ENCODE measurements around the gene KCND3.
"Not testable (repeated sequence)": the region's sequence is repeated elsewhere in the genome, so short reads cannot be mapped to it uniquely, and the experiment has no call there.

KCND3 gene

DNA sequence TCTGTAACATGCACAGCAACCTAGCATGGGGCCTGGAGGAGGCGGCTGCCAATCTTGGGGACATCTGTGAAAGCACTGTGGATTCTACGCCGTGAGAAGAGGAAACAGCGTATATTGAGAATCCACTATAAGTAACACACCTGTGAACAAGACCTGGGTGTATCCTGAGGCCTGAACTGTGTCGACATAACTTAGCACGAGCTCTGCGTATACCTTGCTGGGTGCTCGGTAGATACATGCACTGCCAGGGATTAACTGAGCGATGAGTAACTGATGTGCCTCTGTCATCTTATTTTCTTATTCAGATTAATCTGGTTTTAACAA, 175.2 kb downstream of the KCND3 start:
- DNase-seq (ENCODE audit: low read depth): no peak

DNA sequence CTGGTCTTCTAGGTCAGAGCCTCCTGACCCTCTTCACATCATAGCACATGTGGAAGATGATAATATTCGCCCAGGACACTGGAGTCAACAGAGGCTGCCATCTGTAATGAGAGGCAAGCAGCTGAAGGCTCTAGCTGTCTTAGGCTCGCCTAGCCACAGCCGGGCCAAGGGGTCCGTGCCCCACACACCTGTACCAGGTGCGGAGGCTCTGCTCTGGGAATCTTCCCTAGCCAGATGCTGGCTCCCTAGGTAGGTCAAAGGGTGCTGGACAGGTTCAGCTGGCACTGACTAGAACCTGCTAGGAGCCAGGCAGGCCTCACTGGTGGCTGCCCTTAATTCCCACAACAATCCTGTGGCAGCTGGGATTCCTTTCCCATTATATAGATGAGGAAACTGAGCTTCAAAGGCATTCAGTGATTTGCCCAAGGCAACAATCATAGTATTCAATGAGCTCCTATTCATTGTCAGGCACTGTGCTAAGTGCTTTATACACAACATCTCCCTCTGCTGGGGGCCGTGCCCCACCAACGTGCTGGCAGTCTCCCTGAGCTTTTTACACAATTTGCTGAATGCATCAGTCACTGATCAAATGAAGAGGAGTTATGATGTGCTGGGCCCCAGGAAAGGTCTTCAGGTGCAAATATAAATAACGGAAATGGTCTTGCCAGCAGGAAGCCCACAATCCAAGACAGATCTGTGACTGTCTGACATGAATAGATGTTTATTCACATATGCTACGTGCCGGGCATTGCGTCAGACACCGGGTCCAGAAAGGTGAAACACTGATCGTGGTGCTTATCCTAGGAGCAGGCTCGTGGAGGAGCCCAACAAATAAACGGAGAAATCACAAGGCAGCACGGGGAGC, 175.8 kb downstream of the KCND3 start:
- DNase-seq (ENCODE audit: low read depth): no peak

DNA sequence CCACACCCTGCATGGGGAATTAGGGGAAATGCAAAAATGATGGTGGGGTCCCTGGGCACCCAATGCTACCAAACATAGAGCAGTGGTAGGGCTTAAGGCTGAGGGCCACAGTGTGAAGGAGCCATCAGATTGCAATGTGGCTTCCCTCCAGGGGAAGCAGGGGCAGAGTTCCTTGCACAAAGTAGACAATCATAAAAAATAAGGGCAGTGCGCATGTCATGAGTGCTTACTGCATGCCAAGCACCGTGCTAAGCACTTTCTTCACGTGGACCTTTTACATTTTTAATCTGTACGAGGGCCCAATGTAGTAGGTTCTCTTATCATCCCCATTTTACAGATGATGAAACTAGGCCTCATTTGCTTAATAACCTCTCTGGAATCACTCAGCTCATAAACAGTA, 177.2 kb downstream of the KCND3 start:
- DNase-seq (ENCODE audit: low read depth): no peak

DNA sequence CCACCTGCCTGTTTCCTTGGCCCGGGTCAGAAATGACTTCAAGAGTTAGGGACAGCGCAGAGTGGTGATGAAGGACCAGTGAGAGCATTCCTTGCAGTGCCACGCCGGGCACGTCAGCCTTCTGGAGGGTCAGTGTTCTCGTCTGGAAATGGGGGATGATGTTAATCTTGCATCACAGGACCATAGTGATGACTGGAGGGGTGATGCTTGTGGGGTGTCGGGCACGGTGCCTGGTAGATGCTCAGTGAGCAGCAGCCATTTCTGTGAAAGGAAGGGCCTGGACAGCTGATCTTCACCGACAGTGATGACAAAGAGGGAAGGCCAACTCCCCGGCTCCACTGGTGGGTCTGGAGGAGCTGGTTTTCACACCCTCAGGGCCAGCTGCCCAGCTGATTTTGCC, 177.6 kb downstream of the KCND3 start:
- DNase-seq (ENCODE audit: low read depth): no peak

DNA sequence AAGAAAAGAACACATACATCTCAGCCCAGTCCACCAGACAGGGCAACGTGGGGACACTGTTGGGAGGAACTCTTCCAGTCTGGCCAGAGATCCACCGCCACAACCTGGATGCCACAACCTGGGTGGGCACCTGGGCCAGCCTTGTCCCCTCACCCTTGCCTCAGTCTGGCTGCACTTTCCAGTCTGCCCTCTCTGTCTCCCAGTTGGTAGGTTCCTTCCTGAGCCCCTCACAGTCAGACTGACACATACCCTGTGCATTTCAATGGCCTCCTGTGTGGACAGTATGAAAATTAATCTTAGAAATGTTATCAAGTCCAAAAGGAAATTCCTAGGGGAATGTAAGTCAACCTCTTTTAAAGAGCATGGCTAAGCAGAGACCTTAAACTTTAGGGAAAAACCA, 184.2 kb downstream of the KCND3 start:
- no peak for DNase-seq (ENCODE audit: low read depth)

DNA sequence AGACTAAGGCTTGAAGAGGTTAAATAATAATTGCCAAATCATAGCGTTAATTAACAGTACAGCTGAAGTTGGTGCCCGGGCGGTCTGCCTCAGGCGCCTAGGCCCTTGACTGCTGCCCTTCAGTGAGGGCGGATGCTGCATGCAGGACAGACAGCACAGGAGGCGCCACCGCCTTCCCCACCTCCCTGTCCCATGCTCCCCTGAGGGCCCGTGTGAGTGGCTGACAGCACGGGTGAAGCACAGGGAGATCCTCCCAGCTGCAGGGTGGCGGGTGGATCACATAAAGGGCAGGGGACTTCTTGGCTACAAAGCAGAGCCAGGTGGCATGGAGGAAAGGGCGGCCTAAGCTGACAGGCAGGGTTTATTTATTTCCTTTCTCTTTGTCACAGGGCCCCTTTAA, 184.7 kb downstream of the KCND3 start:
- no peak for DNase-seq (ENCODE audit: low read depth)

DNA sequence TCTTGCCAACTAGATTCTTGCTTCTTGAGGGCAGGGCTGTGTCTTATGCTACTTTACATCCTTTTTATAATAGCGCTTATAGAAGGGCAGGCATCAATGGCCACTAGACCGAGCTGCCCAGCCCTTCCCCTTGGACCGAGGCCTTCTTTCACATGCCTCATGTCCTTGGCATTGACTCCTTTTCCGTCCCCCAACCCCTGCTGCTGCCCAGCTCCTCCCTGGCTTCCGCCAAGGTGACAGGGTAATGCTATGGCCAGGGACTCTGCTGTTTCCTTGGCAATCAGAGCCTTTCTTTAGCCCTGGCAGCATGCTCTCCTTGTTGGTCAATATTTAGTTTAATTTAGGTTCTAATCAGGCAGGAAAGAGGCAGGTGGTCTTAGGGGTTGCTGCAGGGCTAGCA, 185.5 kb downstream of the KCND3 start:
- no peak for DNase-seq (ENCODE audit: low read depth)

DNA sequence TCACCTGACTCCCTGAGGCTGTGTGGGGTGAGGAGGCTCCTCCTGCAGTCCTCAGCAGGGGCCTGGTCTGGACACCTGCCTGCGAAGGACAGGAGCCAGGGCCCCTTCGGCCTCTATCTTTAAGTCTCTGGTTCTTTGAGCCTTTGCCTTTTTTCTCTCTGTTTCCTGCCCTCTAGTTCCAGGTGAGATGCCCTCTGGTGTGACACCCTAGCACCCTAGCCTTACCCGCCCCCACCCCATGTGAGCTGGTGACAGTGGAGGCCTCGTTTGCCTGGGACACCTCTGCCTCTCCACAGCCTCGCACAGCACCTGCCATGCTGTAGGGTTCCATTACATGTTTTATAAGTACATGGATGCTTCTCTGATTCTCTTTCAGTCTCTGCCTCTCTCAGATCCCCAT, 186.5 kb downstream of the KCND3 start:
- no peak for DNase-seq (ENCODE audit: low read depth)

DNA sequence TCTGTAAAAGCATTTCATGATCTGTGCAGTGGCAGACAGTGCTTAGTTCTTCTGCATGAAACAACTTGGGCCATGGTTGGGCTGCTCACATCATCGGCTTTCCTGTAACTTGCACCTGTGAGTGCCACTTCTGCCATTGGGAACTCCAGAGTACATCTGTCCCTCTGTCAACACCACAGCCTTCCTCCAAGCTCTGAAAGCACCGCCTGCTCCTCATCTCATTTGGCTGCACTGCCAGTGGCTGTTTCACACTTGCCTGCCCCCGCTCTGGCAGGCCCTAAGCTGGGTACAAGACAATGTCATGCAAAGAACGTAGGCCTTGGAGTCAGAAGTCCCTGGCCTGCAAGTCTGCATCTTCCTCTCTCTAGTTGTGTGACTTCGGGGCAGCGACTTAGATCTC, 187.4 kb downstream of the KCND3 start:
- DNase-seq (ENCODE audit: low read depth): no peak

DNA sequence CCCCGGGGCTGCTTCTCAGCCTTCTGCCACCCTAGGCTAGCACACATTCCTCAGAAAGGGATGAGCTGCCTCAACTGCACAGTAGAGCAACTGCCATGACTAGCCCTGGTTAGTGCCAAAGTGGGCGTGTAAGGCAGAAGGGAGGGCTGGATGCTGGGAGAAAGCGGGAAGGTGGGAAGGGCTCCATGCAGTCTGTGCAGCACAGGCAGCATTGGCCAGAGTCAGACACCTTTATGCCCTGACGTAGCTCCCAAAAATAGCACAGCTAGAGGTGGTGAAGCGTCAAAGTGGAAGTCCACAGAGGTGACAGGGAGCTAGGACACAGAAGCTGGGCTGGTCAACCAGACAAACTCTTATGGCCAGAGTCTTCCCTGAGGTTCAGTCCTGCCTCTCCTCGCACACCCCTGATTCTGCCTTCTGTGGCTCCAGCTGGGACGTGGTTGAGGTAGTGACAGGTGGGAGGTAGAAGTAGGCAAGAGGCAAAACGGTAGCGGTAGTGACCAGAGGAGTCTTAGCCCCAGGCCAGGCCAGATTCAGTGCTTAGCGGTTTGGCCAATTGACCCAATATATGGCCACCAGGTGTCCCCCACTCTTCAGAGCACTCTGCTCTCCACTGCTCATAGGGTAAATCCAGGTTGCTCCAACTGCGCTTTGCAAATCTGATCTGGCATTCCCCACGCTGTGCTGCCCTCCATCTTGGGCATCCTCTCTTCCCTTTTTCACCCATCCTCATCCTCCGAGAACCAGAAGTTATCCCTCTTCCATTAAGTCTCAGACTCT, 188.2 kb downstream of the KCND3 start:
- DNase-seq (ENCODE audit: low read depth): no peak

DNA sequence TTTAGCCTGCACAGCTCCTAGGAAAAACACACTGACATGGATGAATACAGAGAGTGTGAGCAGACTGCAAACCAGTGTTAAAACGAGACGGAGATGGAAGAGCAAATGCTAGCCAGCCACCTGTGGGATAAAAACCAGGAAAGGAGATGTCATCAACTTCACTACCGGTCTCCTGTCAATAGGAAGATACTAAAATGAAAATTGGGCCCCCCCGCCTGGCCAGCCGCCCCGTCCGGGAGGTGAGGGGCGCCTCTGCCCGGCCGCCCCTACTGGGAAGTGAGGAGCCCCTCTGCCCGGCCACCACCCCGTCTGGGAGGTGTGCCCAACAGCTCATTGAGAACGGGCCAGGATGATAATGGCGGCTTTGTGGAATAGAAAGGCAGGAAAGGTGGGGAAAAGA, 189.7 kb downstream of the KCND3 start:
- not testable (repeated sequence) for DNase-seq (ENCODE audit: low read depth)

DNA sequence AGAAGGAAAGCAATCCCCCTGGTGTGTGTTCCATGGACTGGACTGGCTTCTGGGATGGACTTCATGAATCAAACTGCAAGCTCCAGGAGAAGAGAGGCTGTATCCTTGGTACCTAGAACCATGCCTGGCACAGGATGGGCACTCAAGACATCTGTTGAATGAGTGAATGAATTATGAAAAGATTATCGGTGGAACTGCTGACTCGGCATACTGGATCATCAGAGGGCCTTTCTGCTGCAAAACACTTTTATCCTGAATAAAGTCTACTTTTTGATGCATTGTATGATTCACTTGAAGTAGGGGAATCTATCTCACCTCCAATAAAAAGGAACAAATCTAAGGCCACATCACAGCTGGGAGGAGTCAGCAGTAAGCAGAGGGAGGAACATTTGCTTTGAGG, 190.9 kb downstream of the KCND3 start:
- DNase-seq (ENCODE audit: low read depth): no peak

DNA sequence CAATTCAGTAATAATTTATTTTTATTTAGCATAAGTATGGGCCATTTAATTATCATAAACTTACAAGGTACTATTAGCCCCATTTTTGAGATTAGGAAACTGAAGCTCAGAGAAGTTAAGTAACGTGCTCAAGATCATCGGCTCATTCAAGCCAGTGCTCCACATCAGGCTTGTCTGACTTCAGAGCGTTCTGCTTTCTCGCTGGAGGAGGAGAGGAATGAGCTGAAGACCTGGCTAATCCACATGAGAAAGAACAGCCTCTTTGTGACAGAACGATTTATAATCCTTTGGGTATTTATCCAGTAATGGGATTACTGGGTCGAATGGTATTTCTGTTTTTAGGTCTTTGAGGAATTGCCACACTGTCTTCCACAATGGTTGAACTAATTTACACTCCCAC, 194.1 kb downstream of the KCND3 start:
- no peak for DNase-seq (ENCODE audit: low read depth)

DNA sequence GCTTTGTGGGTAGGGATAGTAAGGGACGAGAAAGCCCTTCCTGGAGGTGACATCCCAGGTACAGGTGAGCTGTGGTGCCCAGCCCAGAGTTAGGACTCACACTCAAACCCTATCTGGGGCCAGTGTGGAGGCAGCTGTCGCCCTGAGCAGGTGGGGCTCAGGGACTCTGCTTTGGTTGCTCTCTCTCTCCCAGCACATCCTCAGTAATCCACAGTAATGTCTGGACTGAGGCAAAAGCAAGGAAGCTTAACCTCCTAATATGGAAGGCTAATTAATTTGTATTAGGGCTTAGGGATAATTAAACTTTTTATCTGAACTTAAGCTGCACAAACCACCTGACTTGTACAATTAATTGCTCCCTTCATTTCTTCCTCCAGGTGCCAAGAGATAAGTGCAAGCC, 195.5 kb downstream of the KCND3 start:
- DNase-seq (ENCODE audit: low read depth): no peak

DNA sequence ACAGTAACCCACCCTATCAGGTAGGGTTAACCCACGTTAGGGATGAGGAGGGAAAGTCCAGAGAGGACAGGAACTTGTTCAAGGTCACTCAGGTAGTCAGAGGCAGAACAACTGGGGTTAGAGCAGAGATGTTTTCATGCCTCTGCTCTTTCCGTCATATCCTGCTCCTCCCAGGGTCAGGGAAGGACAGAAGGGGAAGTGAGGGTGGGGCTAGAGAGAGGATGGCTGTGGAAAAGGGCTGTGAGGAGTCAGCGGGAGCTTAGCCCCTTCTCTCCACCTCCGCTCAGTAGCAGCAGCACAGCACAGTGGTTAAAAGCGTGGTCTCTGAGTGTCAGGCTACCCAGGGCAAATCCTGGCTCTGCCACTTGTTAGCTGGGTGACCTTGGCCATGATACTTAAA, 197.2 kb downstream of the KCND3 start:
- DNase-seq (ENCODE audit: low read depth): no peak

DNA sequence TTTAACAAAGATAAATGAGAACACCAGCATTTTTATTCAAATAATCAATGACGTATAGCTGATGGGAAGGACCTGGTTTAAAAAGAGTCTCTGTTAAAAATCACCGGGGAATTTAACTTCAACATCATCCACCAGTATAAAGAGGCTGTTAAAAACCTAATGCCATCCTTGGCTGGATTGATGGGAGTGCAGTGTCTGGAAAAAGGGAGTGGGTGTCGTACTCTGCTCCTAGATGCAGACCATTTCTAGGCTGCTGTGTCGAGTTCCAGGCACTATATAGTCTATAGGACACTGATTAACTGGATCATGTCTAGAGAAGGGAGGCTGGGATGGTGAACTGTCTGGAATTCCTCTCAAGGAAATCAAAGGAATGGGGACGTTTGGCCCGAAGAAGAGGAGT, 197.7 kb downstream of the KCND3 start:
- no peak for DNase-seq (ENCODE audit: low read depth)

DNA sequence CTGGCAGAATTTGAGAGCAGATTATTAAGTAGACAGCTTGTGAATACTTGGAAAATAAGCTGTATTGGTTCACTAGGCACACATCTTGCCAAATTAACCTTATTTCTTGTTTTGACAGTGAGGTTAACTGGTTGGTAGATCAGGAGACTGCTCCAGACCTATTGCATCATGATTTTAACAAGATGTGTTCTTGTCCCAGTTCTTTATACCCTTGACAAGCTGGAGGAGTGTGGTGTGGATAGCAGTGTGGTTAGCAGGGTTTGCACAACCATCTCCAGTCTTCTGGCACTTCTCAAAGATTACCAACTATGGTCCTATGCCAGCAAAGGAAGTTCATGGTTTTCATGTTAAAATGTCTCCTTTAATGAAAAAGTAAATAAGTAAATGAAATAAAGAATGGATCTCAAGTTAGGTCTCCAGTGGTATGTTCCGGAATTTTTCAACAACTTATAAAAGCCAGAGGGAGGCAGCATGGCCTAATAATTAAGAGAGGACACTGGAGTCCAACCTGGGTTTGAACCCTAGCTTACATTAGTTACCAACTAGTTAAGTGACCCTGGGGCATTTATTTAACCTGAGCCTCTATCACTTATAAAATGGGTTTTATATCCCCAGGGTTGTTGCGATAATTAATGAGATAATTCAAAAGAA, 199.7 kb downstream of the KCND3 start:
- DNase-seq (ENCODE audit: low read depth): no peak

DNA sequence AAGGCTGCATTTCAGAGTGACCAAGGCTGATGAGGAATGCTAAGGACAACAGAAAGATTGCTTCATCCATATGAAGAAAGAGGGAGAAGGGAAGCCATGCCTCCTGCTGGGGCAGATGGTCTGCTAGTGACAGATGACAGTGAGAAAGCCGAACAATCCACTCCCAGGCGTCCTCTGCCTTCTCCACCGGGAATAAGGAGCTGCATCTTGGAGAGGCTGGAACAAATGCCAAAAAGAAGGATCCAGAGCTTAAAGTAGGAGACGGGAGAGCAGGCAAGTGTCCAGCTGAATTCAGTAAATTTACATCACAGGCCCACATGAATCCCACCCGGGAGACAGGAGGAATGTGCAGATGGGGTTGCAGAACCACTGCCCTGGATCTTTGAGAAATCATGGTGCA, 200.3 kb downstream of the KCND3 start:
- no peak for DNase-seq (ENCODE audit: low read depth)

DNA sequence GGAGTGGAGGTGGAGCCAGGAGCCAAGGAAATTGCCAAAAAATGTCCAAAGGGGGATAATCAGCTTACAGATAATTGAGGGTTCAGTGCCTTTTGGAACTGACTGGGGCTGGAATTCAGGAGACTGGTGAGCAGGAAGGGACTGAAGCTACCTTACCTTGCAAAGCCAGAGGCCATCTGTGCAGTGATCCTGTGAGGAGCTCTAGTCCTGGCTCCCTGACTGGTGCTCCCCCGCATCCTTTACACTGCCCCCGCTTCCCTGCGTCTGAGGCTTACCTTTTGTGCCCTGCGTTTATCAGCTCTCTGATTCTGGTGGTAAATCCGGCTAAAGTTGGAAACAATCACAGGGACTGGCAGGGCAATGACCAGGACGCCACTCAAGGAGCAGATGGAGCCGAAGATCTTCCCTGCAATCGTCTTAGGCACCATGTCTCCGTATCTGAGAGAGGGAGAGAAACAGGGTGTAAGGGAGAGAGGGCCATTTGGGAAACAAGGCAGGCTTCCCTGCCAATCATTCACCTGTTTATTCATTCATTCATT, 202.7 kb downstream of the KCND3 start:
- no peak for DNase-seq (ENCODE audit: low read depth)

DNA sequence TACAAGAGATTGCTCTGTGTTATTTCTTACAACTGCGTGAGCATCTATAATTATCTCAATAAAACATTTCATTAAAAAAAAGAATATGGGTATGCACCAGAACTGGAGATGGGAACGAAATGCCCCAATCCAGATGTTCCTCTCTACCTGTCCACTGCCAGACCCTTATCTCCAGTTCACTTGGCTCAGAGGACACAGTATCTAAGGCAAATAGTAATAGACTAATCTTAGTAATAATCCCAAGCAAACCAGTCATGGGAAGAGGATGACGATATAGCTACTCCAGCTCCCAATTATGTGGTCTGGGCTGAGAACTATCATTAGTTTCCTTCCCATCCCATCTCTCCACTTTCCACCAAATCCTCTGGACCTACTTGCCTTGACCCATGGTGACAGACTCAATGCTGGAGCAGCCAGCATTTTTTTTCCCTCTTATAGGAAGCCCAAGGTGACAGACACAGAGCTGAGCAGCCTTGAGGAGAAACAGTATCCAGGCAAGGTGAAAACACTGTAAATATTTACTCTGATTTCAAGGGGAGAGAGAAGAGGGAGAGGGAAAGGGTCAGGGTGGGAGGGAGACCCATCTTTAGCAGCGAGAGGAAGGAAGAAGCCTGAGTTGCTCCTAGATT, 205.1 kb downstream of the KCND3 start:
- no peak for DNase-seq (ENCODE audit: low read depth)

DNA sequence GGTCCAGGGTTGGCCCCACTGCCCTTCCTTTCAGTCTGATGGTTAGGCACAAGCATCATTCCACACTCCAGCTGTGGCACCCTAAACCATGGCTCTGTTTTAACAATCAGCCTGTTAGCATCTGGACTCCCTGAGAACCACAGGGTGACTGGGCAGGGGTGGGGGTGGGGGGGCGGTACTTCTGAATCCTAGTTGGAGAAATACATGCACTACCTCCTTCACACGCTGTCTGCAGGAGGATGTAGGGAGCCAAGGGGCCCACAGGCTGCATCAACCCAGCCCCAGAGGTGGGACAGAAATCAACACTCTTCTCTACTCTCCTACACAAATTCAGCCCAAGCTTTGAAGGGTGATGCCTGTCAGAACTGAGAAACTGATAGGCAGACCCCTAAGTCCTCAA, 209.9 kb downstream of the KCND3 start:
- no peak for DNase-seq (ENCODE audit: low read depth)

DNA sequence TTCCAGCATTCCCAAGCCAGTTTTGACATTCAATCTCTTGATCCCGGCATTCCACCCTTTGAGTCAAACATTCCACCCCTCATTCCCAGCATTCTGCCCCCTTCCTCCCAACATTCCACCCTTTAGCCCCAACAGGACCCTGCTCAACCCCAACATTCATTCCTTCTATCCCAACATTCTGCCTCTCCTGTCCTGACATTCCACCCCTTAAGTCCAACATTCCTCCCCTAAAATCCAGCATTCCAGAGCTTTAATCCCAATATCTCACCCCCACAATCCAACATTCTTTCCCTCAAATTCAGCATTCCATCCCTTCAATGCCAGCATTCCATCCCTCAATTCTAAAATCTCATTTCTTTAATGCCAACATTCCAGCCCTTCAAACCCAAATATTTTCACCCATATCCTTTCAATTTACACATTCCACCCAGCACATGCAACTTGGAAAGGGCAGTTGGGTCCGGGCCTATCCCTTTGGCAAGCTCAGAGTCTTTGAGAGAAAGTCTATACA, 210.9 kb downstream of the KCND3 start:
- no peak for DNase-seq (ENCODE audit: low read depth)

Data from stimulated activated CD8-positive, alpha-beta memory T cell treated with anti-CD3 and anti-CD28 coated beads, Interleukin-12 subunit alpha, Interleukin-12 subunit beta, amount 100 ng/mL, for 4 hours (primary cell).